WERI-Rb-1 (cell line): ENCODE measurements around the gene ATP11A.

Source experiments
- DNase-seq: peaks from one replicate; pipeline ENCODE4 v3.0.0-alpha.2; 2020
- H3K27ac ChIP-seq: fragments of 250-450 bp; sonication (Bioruptor Pico); 2 replicates; pipeline ENCODE4 v1.5.1; 2020; ENCODE audit warnings: mild to moderate bottlenecking, moderate library complexity
- H3K27me3 ChIP-seq: fragments of 250-450 bp; sonication (Bioruptor Pico); 2 replicates; pipeline ENCODE4 v1.5.1; 2021; ENCODE audit warnings: mild to moderate bottlenecking, low read depth, moderate library complexity; ENCODE audit not compliant: insufficient read depth, severe bottlenecking
- H3K36me3 ChIP-seq: fragments of 250-450 bp; sonication (Bioruptor Pico); 2 replicates; pipeline ENCODE4 v1.5.1; 2020; ENCODE audit warnings: mild to moderate bottlenecking, moderate library complexity
- H3K4me3 ChIP-seq: 2 replicates; pipeline ENCODE4 v1.5.1; 2011; ENCODE audit warnings: low read depth, mild to moderate bottlenecking, control low read depth, low read length
- H3K9me3 ChIP-seq: fragments of 250-450 bp; sonication (Bioruptor Pico); 2 replicates; pipeline ENCODE4 v1.5.1; 2021; ENCODE audit warnings: mild to moderate bottlenecking, moderate library complexity; ENCODE audit not compliant: severe bottlenecking
- TF ChIP-seq, protein P1 (sequence below): IDR thresholded peaks from 2 replicates; pipeline ENCODE4 v1.5.1; 2011; ENCODE audit warnings: low read depth, mild to moderate bottlenecking, control low read depth, inconsistent platforms, low read length

The ATP11A gene

DNA sequence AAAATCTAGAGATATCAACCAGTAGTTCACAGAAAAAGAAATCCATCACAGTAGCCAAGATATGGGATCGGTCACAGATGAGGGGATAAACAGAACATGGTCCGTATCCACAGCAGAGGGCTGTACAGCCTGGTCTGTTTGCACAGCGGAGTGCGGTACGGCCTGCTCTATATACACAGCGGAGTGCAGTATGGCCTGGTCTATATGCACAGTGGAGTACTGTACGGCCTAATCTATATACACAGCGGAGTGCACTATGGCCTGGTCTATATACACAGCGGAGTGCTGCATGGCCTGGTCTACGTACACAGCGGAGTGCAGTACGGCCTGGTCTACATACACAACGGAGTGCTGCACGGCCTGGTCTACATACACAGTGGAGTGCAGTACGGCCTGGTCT is 236.2 kb downstream of the ATP11A start:
- DNase-seq: no peak
- Histone ChIP-seq H3K27me3 (no peaks in the 10 kb centered on the region), H3K36me3 (no peaks in the 10 kb centered on the region; the same call in 1 of the 2 replicates), H3K4me3 (no peak overlapping the region), H3K27ac (no peak overlapping the region), H3K9me3 (no peaks in the 10 kb centered on the region)
- TF ChIP-seq, protein P1, sequence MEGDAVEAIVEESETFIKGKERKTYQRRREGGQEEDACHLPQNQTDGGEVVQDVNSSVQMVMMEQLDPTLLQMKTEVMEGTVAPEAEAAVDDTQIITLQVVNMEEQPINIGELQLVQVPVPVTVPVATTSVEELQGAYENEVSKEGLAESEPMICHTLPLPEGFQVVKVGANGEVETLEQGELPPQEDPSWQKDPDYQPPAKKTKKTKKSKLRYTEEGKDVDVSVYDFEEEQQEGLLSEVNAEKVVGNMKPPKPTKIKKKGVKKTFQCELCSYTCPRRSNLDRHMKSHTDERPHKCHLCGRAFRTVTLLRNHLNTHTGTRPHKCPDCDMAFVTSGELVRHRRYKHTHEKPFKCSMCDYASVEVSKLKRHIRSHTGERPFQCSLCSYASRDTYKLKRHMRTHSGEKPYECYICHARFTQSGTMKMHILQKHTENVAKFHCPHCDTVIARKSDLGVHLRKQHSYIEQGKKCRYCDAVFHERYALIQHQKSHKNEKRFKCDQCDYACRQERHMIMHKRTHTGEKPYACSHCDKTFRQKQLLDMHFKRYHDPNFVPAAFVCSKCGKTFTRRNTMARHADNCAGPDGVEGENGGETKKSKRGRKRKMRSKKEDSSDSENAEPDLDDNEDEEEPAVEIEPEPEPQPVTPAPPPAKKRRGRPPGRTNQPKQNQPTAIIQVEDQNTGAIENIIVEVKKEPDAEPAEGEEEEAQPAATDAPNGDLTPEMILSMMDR: no peak

DNA sequence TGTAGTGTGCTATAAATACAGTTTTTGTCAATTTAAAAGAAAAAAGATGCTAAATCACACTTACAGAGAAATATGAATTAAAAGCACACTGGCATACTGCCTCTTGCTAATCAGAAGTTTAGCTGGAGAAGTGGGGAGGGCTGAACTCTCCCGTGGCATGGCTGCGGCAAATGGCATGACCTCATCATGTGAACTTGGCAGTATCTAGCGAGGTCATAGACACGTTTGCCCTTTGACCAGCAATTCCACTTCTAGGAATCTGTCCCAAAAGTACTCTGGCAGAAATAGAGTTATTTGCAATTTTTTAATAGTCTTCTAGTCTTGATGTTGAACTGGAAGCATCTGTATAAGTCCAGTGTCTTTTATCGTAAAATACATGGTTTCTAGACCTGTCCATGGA is 237.2 kb downstream of the ATP11A start:
- Histone ChIP-seq H3K9me3 (no peaks in the 10 kb centered on the region), H3K27ac (no peak overlapping the region), H3K4me3 (no peak overlapping the region), H3K36me3 (no peaks in the 10 kb centered on the region; the same call in 1 of the 2 replicates), H3K27me3 (no peaks in the 10 kb centered on the region)
- TF ChIP-seq, protein P1: no peak
- DNase-seq: no peak

DNA sequence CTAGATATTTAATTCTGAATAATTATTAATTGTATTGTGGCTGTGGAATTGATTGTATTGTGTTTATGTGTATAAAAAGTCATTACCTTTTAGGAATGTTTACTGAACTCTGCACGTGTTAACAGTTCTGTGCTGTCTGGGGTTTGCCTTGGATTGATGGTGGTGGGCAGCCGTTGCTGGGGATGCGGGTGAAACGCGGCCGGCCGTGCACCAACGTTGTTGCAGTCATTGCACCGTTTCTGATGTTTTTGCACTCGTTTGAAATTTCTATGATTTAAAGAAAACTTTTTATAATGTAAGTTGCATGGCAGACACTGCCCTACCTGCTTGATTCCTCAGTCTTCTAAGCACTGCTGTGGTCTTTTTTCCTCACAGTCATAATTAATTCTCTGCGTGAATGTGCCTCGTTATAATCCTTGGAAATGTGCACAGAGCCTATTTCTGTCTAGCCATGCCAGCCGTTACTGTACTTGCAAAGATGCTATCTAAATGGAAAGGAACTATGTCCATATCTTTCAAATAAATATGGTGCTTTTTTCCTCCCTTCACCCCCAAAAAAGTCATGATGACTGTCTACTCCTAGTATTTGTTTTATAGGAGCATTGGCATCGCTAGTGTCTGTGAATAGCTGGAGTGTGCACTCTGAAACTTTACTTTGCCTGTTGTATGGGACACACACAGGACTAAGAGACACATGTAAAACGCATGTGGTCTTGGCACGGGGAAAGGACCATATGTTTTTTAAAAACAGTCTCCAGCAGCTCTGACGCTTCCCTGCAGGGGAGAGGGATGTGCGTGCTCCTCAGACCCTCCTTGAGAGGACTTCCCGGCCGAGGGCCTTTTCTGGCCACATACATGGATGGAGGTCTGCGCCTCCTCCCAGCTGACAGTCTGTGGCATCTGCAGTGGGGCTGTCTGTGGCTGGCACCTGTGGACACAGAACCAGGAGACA is 238.5 kb downstream of the ATP11A start:
- DNase-seq: no peak
- H3K36me3 ChIP-seq: no peaks in the 10 kb centered on the region; the same call in 1 of the 2 replicates
- H3K9me3 ChIP-seq: no peaks in the 10 kb centered on the region
- H3K27me3 ChIP-seq: no peaks in the 10 kb centered on the region
- H3K4me3 ChIP-seq: no peak overlapping the region
- H3K27ac ChIP-seq: no peak overlapping the region
- TF ChIP-seq, protein P1: no peak

DNA sequence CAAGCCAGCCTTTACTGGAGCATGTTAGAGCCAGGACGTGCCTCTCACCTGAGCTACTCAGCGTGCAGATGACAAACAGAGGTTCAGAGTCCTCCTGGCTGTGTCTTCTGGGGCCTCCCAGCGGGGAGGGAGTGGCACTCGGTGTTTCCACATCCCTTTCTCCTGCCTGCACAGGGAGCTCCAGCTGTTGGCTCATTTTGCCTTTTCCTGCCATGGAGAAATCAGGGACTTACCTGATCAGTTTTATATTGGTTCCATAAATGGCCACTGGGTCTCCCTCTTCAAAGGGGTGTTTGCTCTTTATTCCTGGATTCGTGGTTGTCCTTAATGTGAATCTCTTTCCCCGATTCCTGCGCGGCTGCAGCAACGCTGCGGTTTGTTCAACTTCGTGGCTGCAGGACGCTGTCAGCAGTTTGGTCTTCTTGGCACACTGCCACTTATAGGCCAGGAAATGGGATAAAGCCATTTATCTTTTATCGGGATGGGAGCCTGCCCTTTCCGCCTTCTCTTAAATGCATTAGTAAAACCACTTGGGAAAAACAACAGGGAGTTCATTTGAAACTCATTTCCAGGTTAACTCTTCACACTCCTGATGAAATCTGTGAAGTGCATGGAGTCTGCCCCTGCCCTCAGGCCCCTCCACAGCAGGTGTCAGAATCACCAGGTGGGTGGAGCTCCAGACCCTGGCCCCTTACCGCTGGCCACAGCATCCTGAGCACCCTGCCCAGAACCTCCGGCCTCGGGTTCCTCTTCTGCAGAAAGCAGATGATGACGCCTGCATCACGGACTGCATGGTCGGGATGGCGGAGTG is 239.3 kb downstream of the ATP11A start:
- DNase-seq: no peak
- H3K9me3 ChIP-seq: no peaks in the 10 kb centered on the region
- TF ChIP-seq, protein P1: no peak
- H3K4me3 ChIP-seq: no peak overlapping the region
- H3K27ac ChIP-seq: no peak overlapping the region
- H3K36me3 ChIP-seq: no peaks in the 10 kb centered on the region; the same call in 1 of the 2 replicates
- no peaks in the 10 kb centered on the region for H3K27me3 ChIP-seq

DNA sequence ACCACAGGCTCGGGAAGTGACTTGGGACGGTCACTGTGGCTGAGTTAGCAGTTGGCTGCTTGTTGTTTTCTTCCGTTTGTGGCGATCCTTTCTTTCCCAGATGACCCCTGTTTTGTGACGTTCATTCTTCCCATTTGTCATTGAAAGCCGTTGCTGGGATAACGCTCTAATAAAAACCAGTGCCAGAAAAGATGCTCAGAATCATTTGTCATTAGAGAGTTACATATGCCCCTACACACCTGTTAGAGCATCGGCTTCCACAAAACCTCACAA is 239.9 kb downstream of the ATP11A start:
- no peak overlapping the region for H3K27ac ChIP-seq
- no peaks in the 10 kb centered on the region for H3K9me3 ChIP-seq
- DNase-seq: no peak
- H3K36me3 ChIP-seq: no peaks in the 10 kb centered on the region; the same call in 1 of the 2 replicates
- TF ChIP-seq, protein P1: no peak
- H3K4me3 ChIP-seq: no peak overlapping the region
- H3K27me3 ChIP-seq: no peaks in the 10 kb centered on the region
